ENCODE results near the gene GPR87. TPM values are rescaled to one million over a fixed set of nuclear protein-coding genes. Genes with fewer than 3 reads are reported as not detected.

The GPR87 gene
- polyA plus RNA-seq, 1 donor (not counting 4 experiments of a cell fraction or from before 2014, with no cell fraction given), result 109 TPM

GRCh38 chr3:151268267-151269235 lies 48.1 kb downstream of the GPR87 start:
- H4K20me1 ChIP-seq (ENCODE audit: control insufficient read depth, extremely low read depth, insufficient read depth, low read length), result no peaks in the 10 kb centered on the region
- H3K4me3 ChIP-seq (ENCODE audit: control insufficient read depth in 2 of 3, extremely low read depth in 1 of 3, insufficient read depth in 2 of 3, low read depth in 1 of 3, low read length in 3 of 3), result no peak overlapping the region
- H3K4me1 ChIP-seq (ENCODE audit: control insufficient read depth, extremely low read depth, insufficient read depth, low read length), result no peaks in the 10 kb centered on the region
- H3K27ac ChIP-seq (ENCODE audit: control insufficient read depth, insufficient read depth, low read length), result no peak overlapping the region
- FAIRE-seq (no peak), DNase-seq (ENCODE audit: low read depth, low spot score) (no peak)
- H3K4me2 ChIP-seq (ENCODE audit: control insufficient read depth, extremely low read depth, insufficient read depth, low read depth, low read length), result no peak overlapping the region
- H2AFZ ChIP-seq (ENCODE audit: control insufficient read depth, low read length), result no peak overlapping the region
- H3K9ac ChIP-seq (ENCODE audit: control insufficient read depth, extremely low read depth, insufficient read depth, low read length), result no peak overlapping the region
- H3K27me3 ChIP-seq (ENCODE audit: control insufficient read depth, extremely low read depth, insufficient read depth, low read length), result no peaks in the 10 kb centered on the region
- no peaks in the 10 kb centered on the region for H3K79me2 ChIP-seq (ENCODE audit: control insufficient read depth, insufficient read depth, low read length)
- H3K9me1 ChIP-seq (ENCODE audit: control insufficient read depth, extremely low read depth, insufficient read depth, low read length), result no peaks in the 10 kb centered on the region
- TF ChIP-seq, protein P1, sequence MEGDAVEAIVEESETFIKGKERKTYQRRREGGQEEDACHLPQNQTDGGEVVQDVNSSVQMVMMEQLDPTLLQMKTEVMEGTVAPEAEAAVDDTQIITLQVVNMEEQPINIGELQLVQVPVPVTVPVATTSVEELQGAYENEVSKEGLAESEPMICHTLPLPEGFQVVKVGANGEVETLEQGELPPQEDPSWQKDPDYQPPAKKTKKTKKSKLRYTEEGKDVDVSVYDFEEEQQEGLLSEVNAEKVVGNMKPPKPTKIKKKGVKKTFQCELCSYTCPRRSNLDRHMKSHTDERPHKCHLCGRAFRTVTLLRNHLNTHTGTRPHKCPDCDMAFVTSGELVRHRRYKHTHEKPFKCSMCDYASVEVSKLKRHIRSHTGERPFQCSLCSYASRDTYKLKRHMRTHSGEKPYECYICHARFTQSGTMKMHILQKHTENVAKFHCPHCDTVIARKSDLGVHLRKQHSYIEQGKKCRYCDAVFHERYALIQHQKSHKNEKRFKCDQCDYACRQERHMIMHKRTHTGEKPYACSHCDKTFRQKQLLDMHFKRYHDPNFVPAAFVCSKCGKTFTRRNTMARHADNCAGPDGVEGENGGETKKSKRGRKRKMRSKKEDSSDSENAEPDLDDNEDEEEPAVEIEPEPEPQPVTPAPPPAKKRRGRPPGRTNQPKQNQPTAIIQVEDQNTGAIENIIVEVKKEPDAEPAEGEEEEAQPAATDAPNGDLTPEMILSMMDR (optimal IDR thresholded peaks at IDR 0.05 in 1 of 3, IDR thresholded peaks at IDR 0.05 in 1 of 3, conservative IDR thresholded peaks at IDR 0.05 in 1 of 3; ENCODE audit: extremely low read depth in 1 of 3, insufficient read depth in 2 of 3, low read length in 3 of 3), result no peak
- no peak for TF ChIP-seq EZH2 (IDR thresholded peaks at IDR 0.05; ENCODE audit: low read length)
- no peaks in the 10 kb centered on the region for H3K36me3 ChIP-seq (ENCODE audit: control insufficient read depth in 2 of 2, extremely low read depth in 1 of 2, insufficient read depth in 2 of 2, low read length in 2 of 2)
- dilution Hi-C loops (cut with MboI; ENCODE audit: extremely low pct_ligation_motif_present, low sequenced_read_pairs), result no loop called here
- no peaks in the 10 kb centered on the region for H3K9me3 ChIP-seq (ENCODE audit: control insufficient read depth, low read depth, low read length)

DNA sequence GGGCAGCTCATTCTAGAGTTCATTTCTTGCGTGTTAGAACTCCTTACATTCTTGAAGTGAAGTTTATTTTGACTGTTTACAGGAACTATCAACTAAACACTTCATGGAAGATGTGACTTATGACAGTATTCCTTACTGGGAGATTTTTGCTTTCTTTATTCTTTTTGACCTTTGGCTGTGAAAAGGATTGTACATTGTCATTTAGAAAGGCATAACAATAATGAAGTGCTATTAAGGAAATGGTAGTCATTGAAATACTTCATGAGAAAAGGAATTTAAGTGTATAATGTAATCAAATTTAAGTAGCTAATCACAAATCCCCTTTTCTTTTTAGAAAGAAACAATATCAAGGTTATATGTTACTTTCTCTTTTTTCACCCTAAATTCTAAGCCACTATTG lies 49.6 kb downstream of the GPR87 start:
- H3K4me1 ChIP-seq (ENCODE audit: control insufficient read depth, extremely low read depth, insufficient read depth, low read length), result no peaks in the 10 kb centered on the region
- no peak for DNase-seq (ENCODE audit: low read depth, low spot score)
- no peaks in the 10 kb centered on the region for H3K27me3 ChIP-seq (ENCODE audit: control insufficient read depth, extremely low read depth, insufficient read depth, low read length)
- no peak overlapping the region for H3K27ac ChIP-seq (ENCODE audit: control insufficient read depth, insufficient read depth, low read length)
- H3K4me3 ChIP-seq (ENCODE audit: control insufficient read depth in 2 of 3, extremely low read depth in 1 of 3, insufficient read depth in 2 of 3, low read depth in 1 of 3, low read length in 3 of 3), result no peak overlapping the region
- H4K20me1 ChIP-seq (ENCODE audit: control insufficient read depth, extremely low read depth, insufficient read depth, low read length), result no peaks in the 10 kb centered on the region
- TF ChIP-seq, protein P1 (optimal IDR thresholded peaks at IDR 0.05 in 1 of 3, IDR thresholded peaks at IDR 0.05 in 1 of 3, conservative IDR thresholded peaks at IDR 0.05 in 1 of 3; ENCODE audit: extremely low read depth in 1 of 3, insufficient read depth in 2 of 3, low read length in 3 of 3), result no peak
- TF ChIP-seq EZH2 (IDR thresholded peaks at IDR 0.05; ENCODE audit: low read length), result no peak
- no peaks in the 10 kb centered on the region for H3K9me1 ChIP-seq (ENCODE audit: control insufficient read depth, extremely low read depth, insufficient read depth, low read length)
- no peak overlapping the region for H2AFZ ChIP-seq (ENCODE audit: control insufficient read depth, low read length)
- no peak overlapping the region for H3K9ac ChIP-seq (ENCODE audit: control insufficient read depth, extremely low read depth, insufficient read depth, low read length)
- FAIRE-seq, result no peak
- H3K4me2 ChIP-seq (ENCODE audit: control insufficient read depth, extremely low read depth, insufficient read depth, low read depth, low read length), result no peak overlapping the region
- no peaks in the 10 kb centered on the region for H3K79me2 ChIP-seq (ENCODE audit: control insufficient read depth, insufficient read depth, low read length)
- H3K36me3 ChIP-seq (ENCODE audit: control insufficient read depth in 2 of 2, extremely low read depth in 1 of 2, insufficient read depth in 2 of 2, low read length in 2 of 2), result no peaks in the 10 kb centered on the region
- no peaks in the 10 kb centered on the region for H3K9me3 ChIP-seq (ENCODE audit: control insufficient read depth, low read depth, low read length)
- dilution Hi-C loops (cut with MboI; ENCODE audit: extremely low pct_ligation_motif_present, low sequenced_read_pairs), result no loop called here

All from keratinocyte (primary cell).